Liver (tissue), 9 donors: ENCODE data around the gene CAMK1D. TPM values are rescaled to one million over a fixed set of nuclear protein-coding genes. Genes with fewer than 3 reads are reported as not detected.

Source experiments
- DNase-seq: peaks from one replicate; pipeline ENCODE4 v3.0.0-alpha.2; 2017; ENCODE audit warnings: low spot score
- H3K27ac ChIP-seq, 2 donors: one replicate each; pipeline ENCODE4 v1.7.0; 2013; ENCODE audit warnings: inconsistent platforms in 2 of 2, low read length in 2 of 2, control low read depth in 1 of 2, low read depth in 1 of 2, mild to moderate bottlenecking in 1 of 2
- H3K27me3 ChIP-seq, 4 donors: one replicate each; pipeline versions ENCODE4 v1.6.1 to v1.7.0; 2013; ENCODE audit warnings: low read length in 3 of 4, inconsistent platforms in 1 of 4, mild to moderate bottlenecking in 1 of 4, moderate library complexity in 1 of 4; ENCODE audit not compliant: control insufficient read depth in 4 of 4, insufficient read depth in 4 of 4
- H3K36me3 ChIP-seq, 4 donors: one replicate each; pipeline versions ENCODE4 v1.6.1 to v1.7.0; 2013; ENCODE audit warnings: low read length in 3 of 4, mild to moderate bottlenecking in 3 of 4, low read depth in 1 of 4, moderate library complexity in 1 of 4; ENCODE audit not compliant: control insufficient read depth in 4 of 4, insufficient read depth in 3 of 4
- H3K4me1 ChIP-seq, 4 donors: one replicate each; pipeline versions ENCODE4 v1.6.1 to v1.7.0; 2013; ENCODE audit warnings: low read length in 3 of 4, mild to moderate bottlenecking in 3 of 4, moderate library complexity in 1 of 4; ENCODE audit not compliant: control insufficient read depth in 4 of 4, insufficient read depth in 4 of 4
- H3K4me3 ChIP-seq, 3 donors: one replicate each; pipeline versions ENCODE4 v1.6.1 to v1.7.0; 2013; ENCODE audit warnings: low read length in 3 of 3, control low read depth in 1 of 3, low read depth in 1 of 3, mild to moderate bottlenecking in 1 of 3
- H3K9ac ChIP-seq, 2 donors: one replicate each; pipeline ENCODE4 v1.7.0; 2013; ENCODE audit warnings: low read length in 2 of 2, mild to moderate bottlenecking in 2 of 2, moderate library complexity in 2 of 2, control low read depth in 1 of 2, low read depth in 1 of 2
- H3K9me3 ChIP-seq, 4 donors: one replicate each; pipeline versions ENCODE4 v1.6.1 to v1.7.0; 2013; ENCODE audit warnings: low read length in 3 of 4; ENCODE audit not compliant: control insufficient read depth in 4 of 4
- EGR1 ChIP-seq, 2 donors: IDR thresholded peaks; 2 replicates each; pipeline ENCODE4 v1.6.1; 2016 to 2018; ENCODE audit warnings: antibody characterized with exemption in 2 of 2, low read depth in 2 of 2
- FOXA1 ChIP-seq: IDR thresholded peaks from 2 replicates; pipeline ENCODE4 v1.6.1; 2016; ENCODE audit warnings: antibody characterized with exemption
- FOXA2 ChIP-seq: IDR thresholded peaks from 2 replicates; pipeline ENCODE4 v1.6.1; 2016; ENCODE audit warnings: antibody characterized with exemption
- GABPA ChIP-seq, 2 donors: IDR thresholded peaks in 1 of 2; conservative IDR thresholded peaks in 1 of 2; 2 replicates each; pipeline ENCODE4 v1.6.1; 2016; ENCODE audit warnings: antibody characterized with exemption in 2 of 2, mild to moderate bottlenecking in 1 of 2, moderate library complexity in 1 of 2
- HNF4A ChIP-seq, 2 donors: conservative IDR thresholded peaks; 2 replicates each; pipeline ENCODE4 v1.6.1; 2016; ENCODE audit warnings: antibody characterized with exemption in 2 of 2, mild to moderate bottlenecking in 2 of 2
- HNF4G ChIP-seq: IDR thresholded peaks from 2 replicates; pipeline ENCODE4 v1.6.1; 2016; ENCODE audit warnings: antibody characterized with exemption
- NR2F2 ChIP-seq: IDR thresholded peaks from 2 replicates; pipeline ENCODE4 v1.6.1; 2016; ENCODE audit warnings: antibody characterized with exemption
- RXRA ChIP-seq, 2 donors: IDR thresholded peaks; 2 replicates each; pipeline ENCODE4 v1.6.1; 2017 to 2018; ENCODE audit warnings: antibody characterized with exemption in 2 of 2, mild to moderate bottlenecking in 1 of 2
- SP1 ChIP-seq: IDR thresholded peaks from 2 replicates; pipeline ENCODE4 v1.6.1; 2018; ENCODE audit warnings: antibody characterized with exemption, mild to moderate bottlenecking
- TAF1 ChIP-seq: conservative IDR thresholded peaks from 2 replicates; pipeline ENCODE4 v1.6.1; 2016; ENCODE audit warnings: antibody characterized with exemption, mild to moderate bottlenecking
- YY1 ChIP-seq: IDR thresholded peaks from 2 replicates; pipeline ENCODE4 v1.6.1; 2016; ENCODE audit warnings: antibody characterized with exemption, mild to moderate bottlenecking
- WGBS: extraction: QIAGEN DNeasy Blood & Tissue Kit; methylation state at CpG from one replicate; pipeline ENCODE4 v1.1.7; 2013; 5-methylcytosine and 5-hydroxymethylcytosine counted together
- polyA plus RNA-seq, 2 donors: library from polyadenylated mRNA; stranded (reverse) in 1 of 2; unstranded in 1 of 2; fragments of 200-250 nt in 1 of 2; fragments of >200 nt in 1 of 2; fragmentation: Nextera tagmentation in 1 of 2; extraction: Ambion mirVana in 1 of 2; gene quantifications; one replicate each; pipeline versions ENCODE4 v1.2.1 to v1.2.3, GENCODE V29; 2013 to 2015
- total RNA-seq, 2 donors: library from RNA; depleted of rRNA; stranded (reverse); fragments of >200 nt; gene quantifications; one replicate each; pipeline ENCODE4 v1.2.3, GENCODE V29; 2014
- TF ChIP-seq, protein P1 (sequence below): IDR thresholded peaks from 2 replicates; pipeline ENCODE4 v1.6.1; 2016; ENCODE audit warnings: antibody characterized with exemption
- TF ChIP-seq, protein P2 (sequence below): IDR thresholded peaks from 2 replicates; pipeline ENCODE4 v1.6.1; 2016; ENCODE audit warnings: antibody characterized with exemption, mild to moderate bottlenecking
- TF ChIP-seq, protein P3 (sequence below): IDR thresholded peaks from 2 replicates; pipeline ENCODE4 v1.6.1; 2016; ENCODE audit warnings: antibody characterized with exemption
- TF ChIP-seq, protein P4 (sequence below): IDR thresholded peaks from 2 replicates; pipeline ENCODE4 v1.6.1; 2016; ENCODE audit warnings: antibody characterized with exemption
- TF ChIP-seq, protein P5 (sequence below): fragments of 150-350 bp; IDR thresholded peaks from 2 replicates; pipeline ENCODE4 v1.5.1; 2017; ENCODE audit warnings: improper control_type of control experiment, low read depth, low read length; ENCODE audit not compliant: missing input control
- donor health status: healthy.
- donor health status: healthy.
- donor health status: healthy.
- donor health status: healthy.
- donor health status: healthy.

CAMK1D gene
- total and polyA plus RNA-seq, 4 donors: 2.7 to 10.1 (median 4.2) TPM

DNA sequence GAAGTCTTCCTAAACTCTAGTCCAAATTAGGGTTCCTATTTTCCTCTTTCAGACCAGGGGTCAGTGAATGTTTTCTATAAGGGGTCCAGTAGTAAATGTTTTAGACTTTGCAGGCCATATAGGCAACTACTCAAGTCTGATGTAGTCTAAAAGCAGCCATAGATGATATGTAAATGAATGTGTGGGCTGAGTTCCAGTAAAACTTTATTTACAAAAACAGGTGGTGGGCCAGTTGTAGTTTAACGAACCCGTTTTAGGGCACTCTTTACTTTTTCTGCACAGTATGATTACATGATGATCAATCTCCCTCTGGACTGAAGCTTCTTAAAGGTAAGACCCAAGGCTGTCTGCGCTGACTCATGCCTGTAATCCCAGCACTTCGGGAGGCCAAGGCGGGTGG lies 243.6 kb downstream of the CAMK1D start:
- peaks cover 2 to 40% (median 21%) of the 10 kb centered on the region in 4 donors for H3K4me1 ChIP-seq
- no peaks in the 10 kb centered on the region for H3K36me3 ChIP-seq
- H3K4me3 ChIP-seq: no peak overlapping the region
- H3K9me3 ChIP-seq: no peaks in the 10 kb centered on the region
- no peak overlapping the region for H3K27ac ChIP-seq
- TF ChIP-seq NR2F2 (no peak), RXRA (IDR thresholded peaks at IDR 0.05) (no peak), HNF4G (no peak)
- TF ChIP-seq, protein P1, sequence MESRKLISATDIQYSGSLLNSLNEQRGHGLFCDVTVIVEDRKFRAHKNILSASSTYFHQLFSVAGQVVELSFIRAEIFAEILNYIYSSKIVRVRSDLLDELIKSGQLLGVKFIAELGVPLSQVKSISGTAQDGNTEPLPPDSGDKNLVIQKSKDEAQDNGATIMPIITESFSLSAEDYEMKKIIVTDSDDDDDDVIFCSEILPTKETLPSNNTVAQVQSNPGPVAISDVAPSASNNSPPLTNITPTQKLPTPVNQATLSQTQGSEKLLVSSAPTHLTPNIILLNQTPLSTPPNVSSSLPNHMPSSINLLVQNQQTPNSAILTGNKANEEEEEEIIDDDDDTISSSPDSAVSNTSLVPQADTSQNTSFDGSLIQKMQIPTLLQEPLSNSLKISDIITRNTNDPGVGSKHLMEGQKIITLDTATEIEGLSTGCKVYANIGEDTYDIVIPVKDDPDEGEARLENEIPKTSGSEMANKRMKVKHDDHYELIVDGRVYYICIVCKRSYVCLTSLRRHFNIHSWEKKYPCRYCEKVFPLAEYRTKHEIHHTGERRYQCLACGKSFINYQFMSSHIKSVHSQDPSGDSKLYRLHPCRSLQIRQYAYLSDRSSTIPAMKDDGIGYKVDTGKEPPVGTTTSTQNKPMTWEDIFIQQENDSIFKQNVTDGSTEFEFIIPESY: no peak
- TF ChIP-seq, protein P2, sequence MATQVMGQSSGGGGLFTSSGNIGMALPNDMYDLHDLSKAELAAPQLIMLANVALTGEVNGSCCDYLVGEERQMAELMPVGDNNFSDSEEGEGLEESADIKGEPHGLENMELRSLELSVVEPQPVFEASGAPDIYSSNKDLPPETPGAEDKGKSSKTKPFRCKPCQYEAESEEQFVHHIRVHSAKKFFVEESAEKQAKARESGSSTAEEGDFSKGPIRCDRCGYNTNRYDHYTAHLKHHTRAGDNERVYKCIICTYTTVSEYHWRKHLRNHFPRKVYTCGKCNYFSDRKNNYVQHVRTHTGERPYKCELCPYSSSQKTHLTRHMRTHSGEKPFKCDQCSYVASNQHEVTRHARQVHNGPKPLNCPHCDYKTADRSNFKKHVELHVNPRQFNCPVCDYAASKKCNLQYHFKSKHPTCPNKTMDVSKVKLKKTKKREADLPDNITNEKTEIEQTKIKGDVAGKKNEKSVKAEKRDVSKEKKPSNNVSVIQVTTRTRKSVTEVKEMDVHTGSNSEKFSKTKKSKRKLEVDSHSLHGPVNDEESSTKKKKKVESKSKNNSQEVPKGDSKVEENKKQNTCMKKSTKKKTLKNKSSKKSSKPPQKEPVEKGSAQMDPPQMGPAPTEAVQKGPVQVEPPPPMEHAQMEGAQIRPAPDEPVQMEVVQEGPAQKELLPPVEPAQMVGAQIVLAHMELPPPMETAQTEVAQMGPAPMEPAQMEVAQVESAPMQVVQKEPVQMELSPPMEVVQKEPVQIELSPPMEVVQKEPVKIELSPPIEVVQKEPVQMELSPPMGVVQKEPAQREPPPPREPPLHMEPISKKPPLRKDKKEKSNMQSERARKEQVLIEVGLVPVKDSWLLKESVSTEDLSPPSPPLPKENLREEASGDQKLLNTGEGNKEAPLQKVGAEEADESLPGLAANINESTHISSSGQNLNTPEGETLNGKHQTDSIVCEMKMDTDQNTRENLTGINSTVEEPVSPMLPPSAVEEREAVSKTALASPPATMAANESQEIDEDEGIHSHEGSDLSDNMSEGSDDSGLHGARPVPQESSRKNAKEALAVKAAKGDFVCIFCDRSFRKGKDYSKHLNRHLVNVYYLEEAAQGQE: no peak
- TF ChIP-seq, protein P3, sequence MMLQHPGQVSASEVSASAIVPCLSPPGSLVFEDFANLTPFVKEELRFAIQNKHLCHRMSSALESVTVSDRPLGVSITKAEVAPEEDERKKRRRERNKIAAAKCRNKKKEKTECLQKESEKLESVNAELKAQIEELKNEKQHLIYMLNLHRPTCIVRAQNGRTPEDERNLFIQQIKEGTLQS: no peak
- H3K27me3 ChIP-seq: no peaks in the 10 kb centered on the region
- DNase-seq: no peak
- no peak overlapping the region for H3K9ac ChIP-seq
- 77% methylated on average over 5 of the region's 5 CpGs for WGBS

DNA sequence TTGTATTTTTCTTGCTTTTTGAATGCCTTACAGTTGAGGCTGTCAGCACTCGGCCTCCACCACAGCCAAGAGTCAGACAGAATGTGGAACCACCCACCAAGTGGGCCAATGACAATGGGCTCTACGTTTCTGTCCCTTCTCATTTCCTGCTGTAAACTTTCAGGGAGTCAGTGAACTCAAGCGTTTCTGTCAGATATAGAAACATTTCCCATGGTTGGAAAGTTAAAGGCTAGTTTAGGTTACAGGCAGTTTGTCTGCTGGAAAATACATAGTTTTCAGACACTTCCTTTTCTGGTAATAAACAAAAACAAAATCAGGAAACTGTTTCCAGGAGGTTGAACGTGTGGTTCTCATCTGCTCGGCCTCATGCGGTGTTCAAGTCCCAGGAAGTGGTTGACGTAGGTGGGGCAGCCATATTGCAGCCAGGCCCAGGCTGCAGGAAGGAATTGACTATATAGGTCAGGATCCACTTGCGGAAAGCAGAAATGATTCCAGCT lies 245.1 kb downstream of the CAMK1D start:
- Histone ChIP-seq H3K4me1 (peaks cover 2 to 31% (median 16%) of the 10 kb centered on the region in 4 donors), H3K9ac (no peak overlapping the region), H3K27me3 (no peaks in the 10 kb centered on the region), H3K9me3 (no peaks in the 10 kb centered on the region), H3K4me3 (no peak overlapping the region), H3K36me3 (no peaks in the 10 kb centered on the region), H3K27ac (peak overlapping the region; percentile 32 to 57)
- 71% methylated on average over 8 of the region's 8 CpGs for WGBS
- TF ChIP-seq YY1 (peak; percentile 58), FOXA2 (no peak), SP1 (peak; percentile 46), NR2F2 (peak; percentile 72), RXRA (IDR thresholded peaks at IDR 0.05) (peak; percentile 62 to 70)
- TF ChIP-seq, protein P4, sequence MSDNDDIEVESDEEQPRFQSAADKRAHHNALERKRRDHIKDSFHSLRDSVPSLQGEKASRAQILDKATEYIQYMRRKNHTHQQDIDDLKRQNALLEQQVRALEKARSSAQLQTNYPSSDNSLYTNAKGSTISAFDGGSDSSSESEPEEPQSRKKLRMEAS: no peak
- no peak for DNase-seq

DNA sequence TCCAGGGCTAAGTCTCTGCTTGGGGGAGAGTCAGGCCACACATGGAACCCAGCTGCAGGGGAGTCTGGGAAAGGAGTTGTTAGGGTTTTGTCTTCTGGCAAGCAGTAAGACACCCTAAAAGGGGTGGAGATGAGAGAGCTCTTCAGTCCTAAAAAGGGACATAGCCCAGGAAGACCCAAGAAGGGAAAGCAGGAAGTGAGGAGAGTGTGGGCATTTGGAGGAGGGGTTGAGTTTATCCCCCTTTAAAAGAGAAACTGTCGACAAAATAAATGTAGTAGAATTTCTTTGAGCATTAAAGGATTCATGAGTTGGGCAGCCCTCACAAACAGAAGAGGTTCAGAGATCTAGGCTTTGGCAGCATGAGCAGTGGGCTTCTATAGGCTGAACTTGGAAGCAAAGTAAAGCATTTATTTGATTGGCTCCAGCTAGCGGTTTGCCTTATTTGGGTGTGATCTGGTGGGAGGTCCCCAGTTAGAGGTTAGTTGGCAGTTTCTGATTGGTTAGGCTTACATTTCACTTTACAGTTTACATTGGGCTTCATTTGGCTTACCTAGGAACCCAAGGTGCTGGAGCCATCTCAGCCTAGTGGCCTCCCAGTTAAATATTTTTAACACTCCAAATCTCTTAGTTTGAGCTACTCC lies 246.7 kb downstream of the CAMK1D start:
- Histone ChIP-seq H3K27me3 (no peaks in the 10 kb centered on the region), H3K9ac (no peak overlapping the region), H3K4me1 (peaks cover 0 to 16% (median 5%) of the 10 kb centered on the region in 4 donors), H3K27ac (no peak overlapping the region), H3K36me3 (no peaks in the 10 kb centered on the region), H3K4me3 (no peak overlapping the region), H3K9me3 (no peaks in the 10 kb centered on the region)
- WGBS: 96% methylated on average over 2 of the region's 2 CpGs
- no peak for DNase-seq
- TF ChIP-seq, protein P5, sequence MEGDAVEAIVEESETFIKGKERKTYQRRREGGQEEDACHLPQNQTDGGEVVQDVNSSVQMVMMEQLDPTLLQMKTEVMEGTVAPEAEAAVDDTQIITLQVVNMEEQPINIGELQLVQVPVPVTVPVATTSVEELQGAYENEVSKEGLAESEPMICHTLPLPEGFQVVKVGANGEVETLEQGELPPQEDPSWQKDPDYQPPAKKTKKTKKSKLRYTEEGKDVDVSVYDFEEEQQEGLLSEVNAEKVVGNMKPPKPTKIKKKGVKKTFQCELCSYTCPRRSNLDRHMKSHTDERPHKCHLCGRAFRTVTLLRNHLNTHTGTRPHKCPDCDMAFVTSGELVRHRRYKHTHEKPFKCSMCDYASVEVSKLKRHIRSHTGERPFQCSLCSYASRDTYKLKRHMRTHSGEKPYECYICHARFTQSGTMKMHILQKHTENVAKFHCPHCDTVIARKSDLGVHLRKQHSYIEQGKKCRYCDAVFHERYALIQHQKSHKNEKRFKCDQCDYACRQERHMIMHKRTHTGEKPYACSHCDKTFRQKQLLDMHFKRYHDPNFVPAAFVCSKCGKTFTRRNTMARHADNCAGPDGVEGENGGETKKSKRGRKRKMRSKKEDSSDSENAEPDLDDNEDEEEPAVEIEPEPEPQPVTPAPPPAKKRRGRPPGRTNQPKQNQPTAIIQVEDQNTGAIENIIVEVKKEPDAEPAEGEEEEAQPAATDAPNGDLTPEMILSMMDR: no peak
- TF ChIP-seq NR2F2 (no peak), HNF4A (conservative IDR thresholded peaks at IDR 0.05) (no peak), RXRA (IDR thresholded peaks at IDR 0.05) (no peak), FOXA2 (no peak), EGR1 (IDR thresholded peaks at IDR 0.05; ENCODE audit: low read depth in 2 of 2) (no peak), FOXA1 (no peak), TAF1 (no peak), GABPA (IDR thresholded peaks at IDR 0.05 in 1 of 2, conservative IDR thresholded peaks at IDR 0.05 in 1 of 2) (no peak), HNF4G (no peak), YY1 (no peak)
- TF ChIP-seq, protein P4: no peak
- TF ChIP-seq, protein P1: no peak
